ENCODE results near the gene SF3B2. TPM values are rescaled to one million over a fixed set of nuclear protein-coding genes. Genes with fewer than 3 reads are reported as not detected.

The SF3B2 gene
- total RNA-seq, 1 experiment from 2014 or later, result 237 TPM

DNA sequence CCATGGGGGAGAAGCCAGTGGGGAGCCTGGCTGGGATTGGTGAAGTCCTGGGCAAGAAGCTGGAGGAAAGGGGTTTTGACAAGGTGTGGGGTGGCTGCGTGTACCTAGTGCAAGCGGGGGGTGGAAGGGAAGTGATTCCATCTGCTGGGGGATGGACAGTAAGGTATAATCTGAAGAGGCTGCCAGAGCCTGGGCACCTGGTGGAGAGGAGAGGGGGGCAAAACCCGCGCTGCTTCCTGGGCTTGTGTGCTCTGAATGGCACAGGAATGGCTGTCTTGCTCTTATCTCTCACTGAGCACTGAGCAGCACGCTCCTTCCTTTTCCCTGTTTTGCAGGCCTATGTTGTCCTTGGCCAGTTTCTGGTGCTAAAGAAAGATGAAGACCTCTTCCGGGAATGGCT lies 48.9 kb upstream of the SF3B2 start:
- no peak overlapping the region for H3K14ac ChIP-seq (ENCODE audit: insufficient read depth, low read length)
- H2AK5ac ChIP-seq (ENCODE audit: insufficient read length, low read length), result no peak overlapping the region
- H2AFZ ChIP-seq (ENCODE audit: low read length), result no peak overlapping the region
- TF ChIP-seq, protein P1, sequence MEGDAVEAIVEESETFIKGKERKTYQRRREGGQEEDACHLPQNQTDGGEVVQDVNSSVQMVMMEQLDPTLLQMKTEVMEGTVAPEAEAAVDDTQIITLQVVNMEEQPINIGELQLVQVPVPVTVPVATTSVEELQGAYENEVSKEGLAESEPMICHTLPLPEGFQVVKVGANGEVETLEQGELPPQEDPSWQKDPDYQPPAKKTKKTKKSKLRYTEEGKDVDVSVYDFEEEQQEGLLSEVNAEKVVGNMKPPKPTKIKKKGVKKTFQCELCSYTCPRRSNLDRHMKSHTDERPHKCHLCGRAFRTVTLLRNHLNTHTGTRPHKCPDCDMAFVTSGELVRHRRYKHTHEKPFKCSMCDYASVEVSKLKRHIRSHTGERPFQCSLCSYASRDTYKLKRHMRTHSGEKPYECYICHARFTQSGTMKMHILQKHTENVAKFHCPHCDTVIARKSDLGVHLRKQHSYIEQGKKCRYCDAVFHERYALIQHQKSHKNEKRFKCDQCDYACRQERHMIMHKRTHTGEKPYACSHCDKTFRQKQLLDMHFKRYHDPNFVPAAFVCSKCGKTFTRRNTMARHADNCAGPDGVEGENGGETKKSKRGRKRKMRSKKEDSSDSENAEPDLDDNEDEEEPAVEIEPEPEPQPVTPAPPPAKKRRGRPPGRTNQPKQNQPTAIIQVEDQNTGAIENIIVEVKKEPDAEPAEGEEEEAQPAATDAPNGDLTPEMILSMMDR (conservative IDR thresholded peaks at IDR 0.05), result no peak
- H2BK12ac ChIP-seq (ENCODE audit: insufficient read length, low read depth, low read length), result no peak overlapping the region
- no peak overlapping the region for H3K18ac ChIP-seq (ENCODE audit: insufficient read length, low read depth, low read length)
- H3K4me2 ChIP-seq (ENCODE audit: insufficient read depth, insufficient read length, low read length), result peak overlapping the region; percentile 98
- no peak overlapping the region for H3K56ac ChIP-seq (ENCODE audit: insufficient read length, low read depth, low read length)
- no CpG with 5 or more reads among the region's 6 CpGs for WGBS (ENCODE audit: extremely low coverage, insufficient read length, low lambda C conversion rate)
- Mint-ChIP-seq H3K27ac (peak overlapping the region in 2 of 3 experiments; percentile 72 to 85; a peak in 4 of 7 replicates), H3K27me3 (ENCODE audit: low read depth) (no peaks in the 10 kb centered on the region), H3K36me3 (ENCODE audit: insufficient read depth in 1 of 3, low read depth in 3 of 3) (peaks cover 33 to 58% (median 48%) of the 10 kb centered on the region in 3 experiments), H3K4me3 (peak overlapping the region; percentile 99 to 100), H3K4me1 (peaks cover 27 to 31% of the 10 kb centered on the region in 2 experiments), H3K9me3 (no peaks in the 10 kb centered on the region)
- H2BK20ac ChIP-seq (ENCODE audit: low read depth, low read length, poor library complexity, severe bottlenecking), result no peak overlapping the region
- no peak overlapping the region for H3T11ph ChIP-seq (ENCODE audit: low read length)
- no peaks in the 10 kb centered on the region for H3K4me1 ChIP-seq (ENCODE audit: insufficient read depth, low read length)
- H3K79me1 ChIP-seq (ENCODE audit: insufficient read depth, low read depth, low read length, poor library complexity, severe bottlenecking), result no peaks in the 10 kb centered on the region
- no peak overlapping the region for H2BK120ac ChIP-seq (ENCODE audit: low read depth, low read length, poor library complexity, severe bottlenecking)
- peaks cover 12% of the 10 kb centered on the region for H3K23me2 ChIP-seq (ENCODE audit: insufficient read length, low read depth, low read length, poor library complexity, severe bottlenecking)
- H3K27me3 ChIP-seq (ENCODE audit: insufficient read depth, low read length), result no peaks in the 10 kb centered on the region
- H3K79me2 ChIP-seq (ENCODE audit: insufficient read depth, low read length), result peaks cover 8% of the 10 kb centered on the region; the same call in 1 of the 2 replicates
- no peak overlapping the region for H3K4ac ChIP-seq (ENCODE audit: low read depth, low read length)
- no peak overlapping the region for H4K91ac ChIP-seq (ENCODE audit: insufficient read length, low read depth, low read length)
- H4K8ac ChIP-seq (replicated peaks; ENCODE audit: insufficient read length, low read depth, low read length), result no peak overlapping the region
- H3K9me3 ChIP-seq (ENCODE audit: control insufficient read depth, low read depth, low read length), result no peaks in the 10 kb centered on the region
- no peak overlapping the region for H3K23ac ChIP-seq (ENCODE audit: insufficient read length, low read depth, low read length)
- no peak for DNase-seq
- no peak overlapping the region for H3K9ac ChIP-seq (ENCODE audit: extremely low read depth, insufficient read length, low read length)
- H3K27ac ChIP-seq (ENCODE audit: insufficient read length, low read depth, low read length), result no peak overlapping the region
- H4K20me1 ChIP-seq (ENCODE audit: control insufficient read depth, insufficient read depth, insufficient read length), result no peaks in the 10 kb centered on the region
- H2BK15ac ChIP-seq (ENCODE audit: low read depth, low read length), result no peak overlapping the region
- H2BK5ac ChIP-seq (ENCODE audit: insufficient read length, low read length), result no peak overlapping the region
- no peak overlapping the region for H4K5ac ChIP-seq (ENCODE audit: insufficient read length, low read depth, low read length)
